Subcutaneous abdominal adipose tissue (tissue), 5 donors: ENCODE measurements around the gene IGSF23.
A peak's percentile ranks its signal among the peaks of the same experiment; 100 is the strongest.

Experiments
- H3K27ac ChIP-seq: one replicate; pipeline ENCODE4 v1.7.0; 2013; ENCODE audit warnings: low read depth, mild to moderate bottlenecking, inconsistent platforms, low read length, moderate library complexity
- H3K27me3 ChIP-seq, 5 donors: one replicate each; pipeline ENCODE4 v1.7.0; 2013; ENCODE audit warnings: low read length in 5 of 5, inconsistent platforms in 1 of 5; ENCODE audit not compliant: control insufficient read depth in 5 of 5, insufficient read depth in 4 of 5
- H3K36me3 ChIP-seq, 5 donors: one replicate each; pipeline ENCODE4 v1.7.0; 2013; ENCODE audit warnings: low read length in 5 of 5; ENCODE audit not compliant: control insufficient read depth in 5 of 5, insufficient read depth in 5 of 5
- H3K4me1 ChIP-seq, 5 donors: one replicate each; pipeline ENCODE4 v1.7.0; 2013; ENCODE audit warnings: low read length in 5 of 5, mild to moderate bottlenecking in 3 of 5, moderate library complexity in 1 of 5; ENCODE audit not compliant: control insufficient read depth in 5 of 5, insufficient read depth in 5 of 5
- H3K4me3 ChIP-seq, 5 donors: one replicate each; pipeline ENCODE4 v1.7.0; 2013; ENCODE audit warnings: low read length in 5 of 5, low read depth in 1 of 5
- H3K9ac ChIP-seq, 5 donors: one replicate each; pipeline ENCODE4 v1.7.0; 2013; ENCODE audit warnings: low read length in 5 of 5, mild to moderate bottlenecking in 4 of 5, moderate library complexity in 3 of 5
- H3K9me3 ChIP-seq, 5 donors: one replicate each; pipeline ENCODE4 v1.7.0; 2013; ENCODE audit warnings: low read length in 5 of 5; ENCODE audit not compliant: control insufficient read depth in 5 of 5
- donor health status: healthy.
- donor health status: healthy.
- donor health status: healthy.
- donor health status: healthy.
- donor health status: healthy.

Gene IGSF23

DNA sequence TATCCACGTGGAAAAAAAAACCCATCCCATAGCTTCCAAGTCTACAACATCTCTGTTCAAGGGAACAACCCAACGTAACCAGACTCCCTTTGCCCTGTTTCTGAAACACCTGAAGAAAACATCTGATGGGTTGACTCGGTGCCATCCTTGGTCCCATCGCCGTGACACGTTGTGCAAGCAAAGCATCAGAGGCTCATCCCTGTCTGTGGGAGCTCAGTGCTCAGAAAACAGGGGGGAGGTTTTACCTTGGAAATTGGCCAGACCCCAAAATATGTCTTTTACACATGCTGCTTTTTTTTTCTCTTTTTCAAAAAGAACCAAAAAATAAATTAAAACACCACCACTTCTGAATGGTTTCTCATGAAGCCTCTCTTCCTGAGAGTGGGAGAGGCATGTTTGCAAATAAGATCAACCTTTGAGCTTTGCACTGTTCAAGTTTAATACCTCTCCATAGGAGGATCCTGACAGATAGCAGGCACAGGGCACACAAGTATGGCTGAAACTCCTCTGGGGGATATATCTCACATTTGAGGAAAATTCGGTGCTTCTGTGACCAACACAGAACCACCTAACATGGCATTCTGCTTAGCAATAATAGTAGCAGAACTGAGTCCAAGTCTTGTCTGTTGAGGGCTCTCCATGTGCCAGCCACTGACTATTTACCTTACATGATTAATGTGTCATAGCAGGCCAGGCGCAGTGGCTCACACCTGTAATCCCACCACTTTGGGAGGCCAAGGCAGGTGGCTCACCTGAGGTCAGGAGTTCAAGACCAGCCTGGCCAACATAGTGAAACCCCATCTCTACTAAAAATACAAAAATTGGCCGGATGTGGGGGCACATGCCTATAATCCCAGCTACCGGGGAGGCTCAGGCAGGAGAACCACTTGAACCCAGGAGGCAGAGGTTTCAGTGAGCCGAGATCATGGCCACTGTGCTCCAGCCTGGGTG is 23.4 kb downstream of the IGSF23 start:
- Histone ChIP-seq H3K27me3 (no peaks in the 10 kb centered on the region), H3K9ac (no peak overlapping the region), H3K4me3 (no peak overlapping the region), H3K4me1 (peaks cover 0 to 7% (median 0%) of the 10 kb centered on the region in 5 donors), H3K9me3 (no peaks in the 10 kb centered on the region), H3K36me3 (no peaks in the 10 kb centered on the region), H3K27ac (no peak overlapping the region)

DNA sequence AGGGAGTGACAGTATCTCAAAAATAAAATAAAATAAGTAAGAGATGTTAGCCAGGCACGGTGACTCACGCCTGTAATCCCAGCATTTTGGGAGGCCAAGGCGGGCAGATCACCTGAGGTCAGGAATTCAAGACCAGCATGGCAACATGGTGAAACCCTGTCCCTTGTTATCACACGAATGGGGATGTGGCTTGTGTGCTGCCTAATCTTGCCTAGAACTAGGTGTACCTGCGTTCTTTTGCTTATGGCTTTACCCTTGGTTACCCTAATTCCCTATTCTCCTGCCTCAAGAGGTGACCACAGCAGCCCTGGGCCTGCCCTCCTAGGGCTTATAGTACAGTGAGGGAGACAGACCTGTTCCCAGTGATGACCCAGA is 24.0 kb downstream of the IGSF23 start:
- H3K27ac ChIP-seq = no peak overlapping the region
- peaks cover 0 to 7% (median 0%) of the 10 kb centered on the region in 5 donors for H3K4me1 ChIP-seq
- H3K27me3 ChIP-seq = no peaks in the 10 kb centered on the region
- no peaks in the 10 kb centered on the region for H3K36me3 ChIP-seq
- H3K9ac ChIP-seq = no peak overlapping the region
- no peak overlapping the region for H3K4me3 ChIP-seq
- H3K9me3 ChIP-seq = no peaks in the 10 kb centered on the region

DNA sequence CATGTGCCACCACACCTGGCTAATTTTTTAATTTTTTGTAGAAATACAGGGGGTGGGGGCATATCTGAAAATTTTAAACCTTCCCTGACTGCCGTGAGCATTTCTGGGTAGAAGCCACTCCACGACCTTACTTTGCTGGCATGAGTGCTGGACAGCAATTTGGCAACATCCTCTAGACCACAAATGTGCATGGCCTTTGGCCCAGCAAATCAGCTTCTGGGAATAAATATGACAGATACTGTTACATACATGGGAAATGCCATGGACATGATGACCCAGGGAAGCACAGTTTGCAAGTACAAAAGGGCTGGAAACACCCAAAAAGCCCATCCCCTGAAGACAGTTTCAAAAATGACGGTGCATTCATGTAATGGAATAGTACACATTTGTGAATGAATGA is 27.2 kb downstream of the IGSF23 start:
- Histone ChIP-seq H3K9me3 (no peaks in the 10 kb centered on the region), H3K36me3 (no peaks in the 10 kb centered on the region), H3K4me1 (peaks cover 2 to 19% (median 14%) of the 10 kb centered on the region in 5 donors), H3K4me3 (no peak overlapping the region), H3K9ac (no peak overlapping the region), H3K27me3 (no peaks in the 10 kb centered on the region), H3K27ac (no peak overlapping the region)

DNA sequence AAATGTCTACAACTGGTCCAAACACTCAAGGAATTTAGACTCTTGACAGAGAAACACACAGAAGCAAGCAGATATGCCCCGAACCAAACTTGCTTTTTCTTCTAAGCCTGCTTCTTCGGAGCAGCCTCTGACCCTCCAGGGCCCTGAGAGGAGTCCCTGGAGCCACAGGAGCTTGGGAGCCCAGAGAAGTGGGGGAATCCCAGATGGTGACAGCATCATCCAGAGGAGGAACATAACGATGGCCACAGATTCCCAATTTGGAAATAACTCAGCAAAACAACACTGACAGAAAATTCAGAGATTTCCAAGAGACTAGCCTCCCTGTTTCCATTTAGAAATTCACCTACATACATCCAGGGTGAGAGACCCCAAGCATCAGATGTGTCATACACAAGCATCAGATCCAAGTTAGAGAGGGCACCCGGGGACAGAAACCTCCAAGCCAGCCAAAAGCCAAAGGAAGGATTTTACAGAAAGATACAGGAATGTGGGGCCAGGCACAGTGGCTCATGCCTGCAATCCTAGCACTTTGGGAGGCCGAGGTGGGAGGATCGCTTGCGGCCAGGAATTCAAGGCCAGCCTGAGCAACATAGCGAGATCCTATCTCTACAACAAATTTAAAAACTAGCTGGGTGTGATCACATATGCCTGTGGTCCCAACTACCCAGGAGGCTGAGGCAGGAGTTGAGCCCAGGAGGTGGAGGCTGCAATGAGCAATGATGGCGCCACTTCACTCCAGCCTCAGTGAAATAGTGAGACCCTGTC is 28.3 kb downstream of the IGSF23 start:
- Histone ChIP-seq H3K9ac (no peak overlapping the region), H3K27ac (no peak overlapping the region), H3K4me3 (no peak overlapping the region), H3K4me1 (peaks cover 2 to 17% (median 10%) of the 10 kb centered on the region in 5 donors), H3K27me3 (no peaks in the 10 kb centered on the region), H3K9me3 (no peaks in the 10 kb centered on the region), H3K36me3 (no peaks in the 10 kb centered on the region)

DNA sequence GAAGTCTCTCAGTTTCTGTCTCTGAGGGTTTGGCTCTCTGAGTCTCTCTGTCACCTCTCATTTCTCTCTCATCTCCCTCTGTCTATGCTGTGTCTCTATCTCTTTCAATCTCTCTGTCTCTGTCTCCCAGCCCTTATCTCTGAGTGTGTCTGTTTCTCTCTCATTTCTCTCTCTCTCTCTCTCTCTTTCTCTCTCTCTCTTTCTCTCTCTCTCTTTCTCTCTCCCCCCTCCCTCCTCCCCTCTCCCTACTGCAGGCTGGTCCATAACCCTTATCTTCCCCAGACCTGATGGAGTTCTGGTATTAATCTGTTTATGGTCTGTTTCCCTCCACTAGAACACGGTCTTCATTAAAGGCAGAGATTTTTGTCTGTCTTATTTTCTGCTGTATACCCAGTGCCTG is 29.0 kb downstream of the IGSF23 start:
- Histone ChIP-seq H3K9ac (no peak overlapping the region), H3K36me3 (peaks cover 0 to 3% (median 3%) of the 10 kb centered on the region in 5 donors), H3K9me3 (no peaks in the 10 kb centered on the region), H3K27me3 (no peaks in the 10 kb centered on the region), H3K4me3 (no peak overlapping the region), H3K27ac (no peak overlapping the region), H3K4me1 (peaks cover 2 to 17% (median 10%) of the 10 kb centered on the region in 5 donors)

DNA sequence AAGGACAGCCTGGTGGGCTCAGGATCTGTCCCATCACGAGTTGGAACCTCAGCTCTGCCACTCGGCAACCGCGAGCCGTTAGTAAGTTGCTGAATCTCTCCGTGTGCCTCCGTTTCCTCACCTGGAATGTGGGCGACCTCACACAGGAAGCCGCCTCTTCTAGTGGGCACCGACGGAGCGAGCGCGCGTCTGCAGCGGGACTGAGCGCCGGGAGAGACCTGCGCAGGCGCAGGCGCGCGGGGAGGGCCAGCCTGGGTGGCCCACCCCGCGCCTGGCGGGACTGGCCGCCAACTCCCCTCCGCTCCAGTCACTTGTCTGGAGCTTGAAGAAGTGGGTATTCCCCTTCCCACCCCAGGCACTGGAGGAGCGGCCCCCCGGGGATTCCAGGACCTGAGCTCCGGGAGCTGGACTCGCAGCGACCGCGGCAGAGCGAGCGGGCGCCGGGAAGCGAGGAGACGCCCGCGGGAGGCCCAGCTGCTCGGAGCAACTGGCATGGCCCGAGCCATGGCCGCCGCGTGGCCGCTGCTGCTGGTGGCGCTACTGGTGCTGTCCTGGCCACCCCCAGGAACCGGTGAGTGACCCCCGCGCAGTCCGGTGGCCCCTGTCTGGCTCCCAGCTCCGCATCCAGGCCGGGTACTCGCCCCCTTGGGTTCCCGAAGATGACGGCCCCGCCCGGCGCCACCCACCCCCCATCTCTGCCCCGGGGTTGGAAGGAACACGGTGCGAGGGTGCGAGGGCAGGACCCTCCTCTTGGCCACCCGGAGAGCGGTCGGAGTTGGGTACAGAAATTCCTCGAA is 30.4 kb downstream of the IGSF23 start, which contains the start of gene PVR:
PVR (plus strand) TSS at position 306 of the 797 bp plus-strand sequence; CDS start at position 493, 187 bp downstream.
- peaks cover 0 to 14% (median 4%) of the 10 kb centered on the region in 5 donors for H3K36me3 ChIP-seq
- peak within 1 kb of the TSS; percentile 78 to 96 (median 83) for H3K4me3 ChIP-seq
- peak within 1 kb of the TSS; percentile 63 to 91 (median 83) for H3K9ac ChIP-seq
- H3K27me3 ChIP-seq = no peaks in the 10 kb centered on the region
- H3K27ac ChIP-seq = peak within 1 kb of the TSS; percentile 50
- no peaks in the 10 kb centered on the region for H3K9me3 ChIP-seq
- peaks cover 7 to 17% (median 16%) of the 10 kb centered on the region in 5 donors for H3K4me1 ChIP-seq

DNA sequence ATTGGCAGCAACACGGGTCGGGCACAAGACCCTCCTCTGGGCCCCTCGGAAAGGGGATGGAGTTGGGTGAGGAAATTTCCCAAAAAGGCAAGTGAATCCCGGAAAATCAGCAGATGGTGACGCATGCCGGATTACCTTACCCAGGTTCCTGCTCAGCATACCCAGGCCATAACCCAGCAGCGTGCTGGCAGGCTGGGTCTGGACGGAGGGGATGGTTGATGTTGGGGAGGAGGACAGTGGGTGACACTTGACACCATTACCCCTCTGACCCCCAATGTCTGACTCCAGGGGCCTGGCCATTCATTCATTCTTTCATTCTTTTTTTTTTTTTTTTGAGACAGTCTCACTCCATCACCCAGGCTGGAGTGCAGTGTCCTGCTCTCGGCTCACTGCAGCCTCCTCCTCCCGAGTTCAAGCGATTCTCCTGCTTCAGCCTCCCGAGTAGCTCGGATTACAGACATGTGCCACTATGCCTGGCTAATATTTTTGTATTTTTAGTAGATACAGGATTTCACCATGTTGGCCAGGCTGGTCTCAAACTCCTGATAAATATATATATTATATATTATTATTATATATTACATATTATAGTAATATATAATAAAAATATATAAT is 31.1 kb downstream of the IGSF23 start:
- Histone ChIP-seq H3K9ac (peak overlapping the region; percentile 63 to 91 (median 83)), H3K4me3 (peak overlapping the region; percentile 78 to 96 (median 83)), H3K27ac (peak overlapping the region; percentile 50), H3K9me3 (no peaks in the 10 kb centered on the region), H3K27me3 (no peaks in the 10 kb centered on the region), H3K4me1 (peaks cover 7 to 17% (median 16%) of the 10 kb centered on the region in 5 donors), H3K36me3 (peaks cover 0 to 20% (median 7%) of the 10 kb centered on the region in 5 donors)

DNA sequence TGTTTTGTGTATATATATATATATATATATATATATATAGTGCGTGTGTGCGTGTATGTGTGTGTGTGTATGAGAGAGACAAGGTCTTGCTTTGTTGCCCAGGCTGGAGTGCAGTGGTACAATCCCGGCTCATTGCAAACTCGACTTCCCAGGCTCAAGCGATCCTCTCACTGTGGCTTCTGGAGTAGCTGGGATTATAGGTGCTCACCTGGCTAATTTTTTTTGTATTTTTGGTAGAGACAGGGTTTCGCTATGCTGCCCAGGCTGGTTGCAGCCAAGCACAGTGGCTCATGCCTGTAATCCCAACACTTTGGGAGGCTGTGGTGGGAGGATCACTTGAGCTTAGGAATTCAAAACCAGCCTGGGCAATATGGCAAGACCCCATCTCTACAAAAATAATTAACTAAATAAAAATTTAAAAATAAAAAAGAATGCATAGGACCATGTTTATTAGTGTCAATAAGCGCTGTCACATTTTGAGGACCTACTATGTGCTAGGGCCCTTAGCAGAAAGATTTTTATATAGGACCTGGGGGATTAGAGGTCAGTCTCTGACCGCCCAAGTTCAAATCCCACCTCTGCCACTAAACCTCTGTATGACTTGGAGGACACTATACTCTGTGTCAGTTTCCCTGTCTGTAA is 32.2 kb downstream of the IGSF23 start:
- Histone ChIP-seq H3K4me1 (peaks cover 7 to 16% (median 15%) of the 10 kb centered on the region in 5 donors), H3K9me3 (no peaks in the 10 kb centered on the region), H3K27ac (no peak overlapping the region), H3K9ac (no peak overlapping the region), H3K4me3 (no peak overlapping the region), H3K27me3 (no peaks in the 10 kb centered on the region), H3K36me3 (peaks cover 0 to 30% (median 17%) of the 10 kb centered on the region in 5 donors)

DNA sequence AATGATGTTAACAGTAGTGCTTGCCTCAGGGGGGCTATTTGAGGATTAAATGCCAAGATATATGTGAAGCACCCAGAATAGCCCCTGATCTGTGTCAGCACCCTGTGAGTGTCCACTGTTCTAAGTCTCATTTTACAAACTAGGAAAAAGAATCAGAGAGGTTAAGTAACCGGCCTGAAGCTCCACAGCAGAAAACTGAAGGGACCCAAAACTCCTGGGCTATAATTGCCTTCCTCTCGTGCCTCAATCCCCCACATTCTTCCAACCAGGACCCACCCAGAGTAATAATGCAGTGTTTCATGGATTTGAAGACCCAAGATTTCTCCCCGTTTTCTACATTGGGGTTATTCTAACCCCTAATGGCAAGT is 32.7 kb downstream of the IGSF23 start:
- no peaks in the 10 kb centered on the region for H3K27me3 ChIP-seq
- H3K9me3 ChIP-seq = no peaks in the 10 kb centered on the region
- peaks cover 7 to 16% (median 13%) of the 10 kb centered on the region in 5 donors for H3K4me1 ChIP-seq
- peaks cover 0 to 35% (median 21%) of the 10 kb centered on the region in 5 donors for H3K36me3 ChIP-seq
- H3K27ac ChIP-seq = no peak overlapping the region
- no peak overlapping the region for H3K9ac ChIP-seq
- H3K4me3 ChIP-seq = no peak overlapping the region
